NB4 (cell line): Measurements from ENCODE around the gene NEIL3.

ENCODE experiments used
- CTCF ChIP-seq: IDR thresholded peaks from one replicate; pipeline ENCODE4 v1.5.1; 2012; ENCODE audit warnings: low read depth, low read length
- POLR2A ChIP-seq: IDR thresholded peaks from 2 replicates; pipeline ENCODE4 v1.6.1; 2011; ENCODE audit warnings: mild to moderate bottlenecking; ENCODE audit not compliant: insufficient read length; ENCODE audit errors: extremely low read depth

GRCh38 chr4:177267911-177268310 lies 41.8 kb upstream of the NEIL3 start:
- TF ChIP-seq CTCF: no peak
- TF ChIP-seq POLR2A: no peak
